ENCODE data around the gene CACNA1C.

The CACNA1C gene

GRCh38 chr12:2335916-2336315 lies 283.1 kb downstream of the CACNA1C start:
- no peak for DNase-seq (ENCODE audit: low read depth in 2 of 3, low spot score in 2 of 3)

- DNase-seq (ENCODE audit: low read depth in 2 of 3, low spot score in 2 of 3), result no peak
Observed at GRCh38 chr12:2336409-2336829, 283.6 kb downstream of the CACNA1C start.

- DNase-seq (ENCODE audit: low read depth in 2 of 3, low spot score in 2 of 3), result no peak
Observed at GRCh38 chr12:2337031-2338010, 284.5 kb downstream of the CACNA1C start.

- DNase-seq (ENCODE audit: low read depth in 2 of 3, low spot score in 2 of 3), result no peak
Observed at GRCh38 chr12:2338381-2338780, 285.6 kb downstream of the CACNA1C start.

GRCh38 chr12:2338991-2339431 lies 286.2 kb downstream of the CACNA1C start:
- DNase-seq (ENCODE audit: low read depth in 2 of 3, low spot score in 2 of 3), result no peak

- no peak for DNase-seq (ENCODE audit: low read depth in 2 of 3, low spot score in 2 of 3)
Observed at GRCh38 chr12:2341051-2341751, 288.4 kb downstream of the CACNA1C start.

GRCh38 chr12:2341871-2342270 lies 289.1 kb downstream of the CACNA1C start:
- no peak for DNase-seq (ENCODE audit: low read depth in 2 of 3, low spot score in 2 of 3)

GRCh38 chr12:2343681-2344080 lies 290.9 kb downstream of the CACNA1C start:
- no peak for DNase-seq (ENCODE audit: low read depth in 2 of 3, low spot score in 2 of 3)

- DNase-seq (ENCODE audit: low read depth in 2 of 3, low spot score in 2 of 3), result no peak
Observed at GRCh38 chr12:2344476-2344875, 291.7 kb downstream of the CACNA1C start.

- DNase-seq (ENCODE audit: low read depth in 2 of 3, low spot score in 2 of 3), result no peak
Observed at GRCh38 chr12:2344885-2345284, 292.1 kb downstream of the CACNA1C start.

- no peak for DNase-seq (ENCODE audit: low read depth in 2 of 3, low spot score in 2 of 3)
Observed at GRCh38 chr12:2345902-2346301, 293.1 kb downstream of the CACNA1C start.

- DNase-seq (ENCODE audit: low read depth in 2 of 3, low spot score in 2 of 3), result no peak
Observed at GRCh38 chr12:2346416-2346815, 293.6 kb downstream of the CACNA1C start.

GRCh38 chr12:2347137-2347843 lies 294.5 kb downstream of the CACNA1C start:
- no peak for DNase-seq (ENCODE audit: low read depth in 2 of 3, low spot score in 2 of 3)

- no peak for DNase-seq (ENCODE audit: low read depth in 2 of 3, low spot score in 2 of 3)
Observed at GRCh38 chr12:2347844-2348481, 295.2 kb downstream of the CACNA1C start.

GRCh38 chr12:2348482-2348852 lies 295.7 kb downstream of the CACNA1C start:
- no peak for DNase-seq (ENCODE audit: low read depth in 2 of 3, low spot score in 2 of 3)

- no peak for DNase-seq (ENCODE audit: low read depth in 2 of 3, low spot score in 2 of 3)
Observed at GRCh38 chr12:2351161-2351560, 298.4 kb downstream of the CACNA1C start.

- no peak for DNase-seq (ENCODE audit: low read depth in 2 of 3, low spot score in 2 of 3)
Observed at GRCh38 chr12:2352203-2352602, 299.4 kb downstream of the CACNA1C start.

GRCh38 chr12:2353281-2353680 lies 300.5 kb downstream of the CACNA1C start:
- DNase-seq (ENCODE audit: low read depth in 2 of 3, low spot score in 2 of 3), result no peak

- DNase-seq (ENCODE audit: low read depth in 2 of 3, low spot score in 2 of 3), result no peak
Observed at GRCh38 chr12:2353691-2354090, 300.9 kb downstream of the CACNA1C start.

GRCh38 chr12:2354151-2354991 lies 301.6 kb downstream of the CACNA1C start:
- DNase-seq (ENCODE audit: low read depth in 2 of 3, low spot score in 2 of 3), result no peak
